GM20000 (cell line): ENCODE measurements around the gene PHLPP2.

Experiments
- DNase-seq: peaks from one replicate; pipeline ENCODE4 v3.0.0; 2012; ENCODE audit warnings: low spot score
- CTCF ChIP-seq: IDR thresholded peaks from 2 replicates; pipeline ENCODE4 v1.5.1; 2012; ENCODE audit warnings: mild to moderate bottlenecking, control low read depth; ENCODE audit errors: extremely low read depth, missing control alignments

Gene PHLPP2

GRCh38 chr16:71758293-71758760, 33.8 kb upstream of the PHLPP2 start:
- no peak for TF ChIP-seq CTCF
- no peak for DNase-seq

GRCh38 chr16:71754652-71755051, 30.2 kb upstream of the PHLPP2 start:
- no peak for DNase-seq

GRCh38 chr16:71754108-71754507, 29.6 kb upstream of the PHLPP2 start:
- DNase-seq = no peak
- TF ChIP-seq CTCF = no peak

More at GRCh38 chr16:71754652-71755051, 30.2 kb upstream of the PHLPP2 start:
- TF ChIP-seq CTCF = no peak

DNA sequence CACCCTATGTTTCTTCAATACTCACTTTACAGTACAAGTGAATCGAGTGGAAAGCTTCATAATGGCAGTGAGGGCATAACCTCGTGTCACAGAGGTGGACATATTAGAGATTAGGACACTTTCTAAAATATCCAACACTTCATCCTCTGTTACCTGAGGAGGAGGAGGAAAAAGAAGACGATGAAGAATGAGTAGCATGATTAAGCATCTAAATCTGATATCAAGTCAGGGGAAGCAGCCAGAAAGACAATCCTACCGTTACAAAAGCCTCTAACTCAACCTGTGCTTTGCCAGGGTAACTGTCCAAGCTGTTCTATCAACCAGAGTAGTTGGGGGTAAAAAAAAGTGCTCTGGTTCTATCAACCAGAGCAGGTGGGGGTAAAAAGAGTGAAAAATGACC, 23.7 kb upstream of the PHLPP2 start:
- TF ChIP-seq CTCF = no peak
- no peak for DNase-seq

DNA sequence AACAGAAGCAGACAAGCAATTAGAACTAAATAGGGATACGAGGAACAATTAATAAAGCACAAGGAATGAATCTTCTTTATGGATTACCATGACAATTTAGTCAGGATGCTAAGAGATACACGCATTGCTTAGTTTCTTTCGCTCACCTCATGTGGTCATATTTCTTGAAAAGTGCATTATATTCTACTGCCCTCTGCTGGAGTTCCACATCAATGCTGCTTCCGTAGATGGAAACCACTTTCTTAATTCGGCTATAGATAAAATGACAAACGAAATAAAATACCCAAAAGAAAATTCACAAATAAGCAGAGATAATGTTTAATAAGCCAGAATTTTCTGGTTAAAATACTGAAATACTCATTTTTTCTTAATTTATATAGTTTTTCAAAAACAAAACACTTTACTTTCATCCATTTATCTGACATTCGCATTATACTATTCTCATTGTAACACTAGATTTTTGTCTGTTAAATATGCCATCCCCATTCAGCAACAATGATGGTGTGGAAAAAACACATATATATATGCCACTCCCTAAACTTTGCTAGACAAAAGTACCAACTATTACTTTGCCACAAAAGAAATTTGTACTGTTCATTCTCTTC, 22.0 kb upstream of the PHLPP2 start:
- TF ChIP-seq CTCF = peak; percentile 41
- peak; percentile 39 for DNase-seq

- no peak for TF ChIP-seq CTCF
Observed at GRCh38 chr16:71738855-71739254, 14.4 kb upstream of the PHLPP2 start.

GRCh38 chr16:71737501-71737900, 13.0 kb upstream of the PHLPP2 start:
- DNase-seq = no peak
- TF ChIP-seq CTCF = no peak

More at GRCh38 chr16:71738855-71739254, 14.4 kb upstream of the PHLPP2 start:
- DNase-seq = no peak
